Activated CD8-positive, alpha-beta T cell treated with anti-CD3 and anti-CD28 coated beads for 36 hours (primary cell): ENCODE data around the gene PRKCZ. TPM values are rescaled to one million over a fixed set of nuclear protein-coding genes. Genes with fewer than 3 reads are reported as not detected.

Experiments
- ATAC-seq: fragments of 200-7000 bp; cut with Tn5 transposase; one replicate; pipeline ENCODE4 v1.10.0; 2021; ENCODE audit warnings: mild to moderate bottlenecking, moderate library complexity
- CTCF ChIA-PET: fragments of 350-600 bp; sonication (Branson Sonifier 250); formaldehyde crosslinking; loops from one replicate; lab custom pipeline; 2021; ENCODE audit warnings: antibody characterized with exemption; lab: Charles Lee
- POLR2A ChIA-PET: fragments of 350-600 bp; sonication (Branson Sonifier 250); formaldehyde crosslinking; loops from one replicate; lab custom pipeline; 2021; ENCODE audit warnings: antibody characterized with exemption; lab: Charles Lee
- DNase-seq: peaks from one replicate; pipeline ENCODE4 v3.0.0-alpha.2; 2020
- H3K27ac Mint-ChIP-seq: one replicate; pipeline ENCODE4 v1.8.0; 2021; ENCODE audit warnings: mild to moderate bottlenecking, mixed read lengths
- H3K27me3 Mint-ChIP-seq: one replicate; pipeline ENCODE4 v1.8.0; 2021; ENCODE audit warnings: mixed read lengths
- H3K36me3 Mint-ChIP-seq: one replicate; pipeline ENCODE4 v1.8.0; 2021; ENCODE audit warnings: low read depth, mixed read lengths
- H3K4me1 Mint-ChIP-seq: one replicate; pipeline ENCODE4 v1.8.0; 2021; ENCODE audit warnings: low read depth, mixed read lengths
- H3K4me3 Mint-ChIP-seq: one replicate; pipeline ENCODE4 v1.8.0; 2021; ENCODE audit warnings: mild to moderate bottlenecking, moderate library complexity, mixed read lengths
- H3K9me3 Mint-ChIP-seq: one replicate; pipeline ENCODE4 v1.8.0; 2021; ENCODE audit warnings: mixed read lengths
- CTCF ChIP-seq: fragments of 200-600 bp; IDR thresholded peaks from one replicate; pipeline ENCODE4 v1.8.0; 2022; ENCODE audit warnings: antibody characterized with exemption, mild to moderate bottlenecking
- intact Hi-C: fragments of 100-400 bp; cut with micrococcal nuclease; formaldehyde crosslinking; loops from one replicate; pipeline ENCODE4 v1.10.0; 2022
- total RNA-seq, 2 experiments: library from RNA; stranded (reverse); gene quantifications; one replicate each; pipeline ENCODE4 v1.2.3, GENCODE V29; 2021

Gene PRKCZ
- total RNA-seq, 2 experiments from 2014 or later: 15.4 to 15.7 TPM

DNA sequence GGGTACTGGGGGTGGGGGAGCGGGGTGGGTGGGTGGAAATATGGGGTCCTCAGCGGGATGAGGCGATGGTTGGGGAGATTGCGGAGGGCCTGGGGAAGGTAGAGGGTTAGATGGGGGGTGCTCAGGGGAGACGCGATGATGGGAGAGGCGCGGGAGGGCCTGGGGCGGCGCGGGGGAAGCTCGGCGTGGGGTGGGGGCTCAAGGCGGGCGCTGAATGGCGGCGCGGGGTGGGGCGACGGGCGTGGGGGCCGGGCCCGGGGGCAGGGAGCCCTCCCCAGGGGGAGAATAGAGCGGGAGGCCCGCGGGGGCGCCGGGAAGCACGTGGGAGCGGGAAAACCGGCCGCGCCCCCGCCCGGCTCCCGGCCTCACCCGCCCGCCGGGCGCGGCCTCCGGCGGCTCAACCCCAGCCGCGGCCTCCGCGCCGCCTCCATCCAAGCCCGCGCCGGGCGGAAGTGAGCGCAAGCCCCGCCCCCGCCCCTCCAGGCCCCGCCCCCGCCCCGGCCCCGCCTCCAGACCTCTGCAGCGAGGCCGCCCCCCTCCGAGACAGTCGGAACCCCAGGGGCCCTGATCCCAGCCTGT is 144.2 kb downstream of the PRKCZ start, which contains the start of gene FAAP20:
Gene FAAP20, minus strand, starts transcription at position 454 of the 579 bp plus-strand sequence. Its CDS starts 23 bp downstream, at position 431.
- Mint-ChIP-seq H3K27ac (peak within 1 kb of the TSS; percentile 96), H3K4me1 (peaks cover 31% of the 10 kb centered on the region), H3K27me3 (no peaks in the 10 kb centered on the region), H3K4me3 (peak within 1 kb of the TSS; percentile 83), H3K9me3 (no peaks in the 10 kb centered on the region), H3K36me3 (peaks cover 3% of the 10 kb centered on the region)
- TF ChIP-seq CTCF: no peak
- peak; percentile 73 for DNase-seq
- intact Hi-C loops: loop anchor here (5.0 kb wide), 1 partner anchor 383 kb away; no protein-coding TSS in a partner anchor
- ChIA-PET POLR2A (interaction anchor here (0.7 to 3.8 kb wide), 10 partner anchors 8 to 199 kb away, joined by 3 to 19 read pairs (median 4); partner anchors contain the start of gene SKI), CTCF (interaction anchor here (0.7 to 12.9 kb wide), 46 partner anchors 10 to 593 kb away, joined by 3 to 239 read pairs (median 4); partner anchors contain the start of genes MORN1 and RER1)
- ATAC-seq: peak; percentile 52

- TF ChIP-seq CTCF: peak; percentile 97
- Mint-ChIP-seq H3K27ac (peak overlapping the region; percentile 96), H3K27me3 (no peaks in the 10 kb centered on the region), H3K4me3 (peak overlapping the region; percentile 83), H3K4me1 (peaks cover 33% of the 10 kb centered on the region), H3K9me3 (no peaks in the 10 kb centered on the region), H3K36me3 (peaks cover 3% of the 10 kb centered on the region)
- peak; percentile 69 for ATAC-seq
- ChIA-PET POLR2A (interaction anchor here (0.7 to 3.8 kb wide), 12 partner anchors 8 to 198 kb away, joined by 3 to 19 read pairs (median 4); partner anchors contain the start of gene SKI), CTCF (interaction anchor here (0.7 to 12.9 kb wide), 47 partner anchors 9 to 592 kb away, joined by 3 to 239 read pairs (median 4); partner anchors contain the start of genes MORN1 and RER1)
- intact Hi-C loops: loop anchor here (5.0 kb wide), 2 partner anchors 187 to 382 kb away; no protein-coding TSS in a partner anchor
- DNase-seq: peak; percentile 93
These were observed 144.9 kb downstream of the PRKCZ start for GRCh38 chr1:2194898-2195673.

DNA sequence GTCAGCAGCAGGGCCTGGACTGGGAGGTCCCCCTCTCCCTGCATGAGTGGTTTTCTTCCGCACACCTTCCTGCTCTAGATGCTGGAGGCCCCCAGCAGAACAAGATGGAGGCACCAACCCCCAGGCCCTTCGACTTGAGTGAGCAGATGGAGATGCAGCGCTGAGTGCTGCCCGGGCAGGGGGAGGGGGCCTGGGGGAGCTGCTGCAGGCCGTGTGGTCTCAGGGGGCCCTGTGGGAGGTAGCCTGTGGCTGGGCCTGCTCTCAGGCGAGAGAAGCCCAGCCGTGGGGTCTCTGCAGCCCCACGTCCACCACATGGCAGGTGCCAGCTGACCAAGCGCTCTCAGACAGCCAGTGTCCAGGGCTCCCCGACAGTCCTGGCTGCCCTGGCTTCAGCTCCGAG is 145.6 kb downstream of the PRKCZ start:
- H3K36me3 Mint-ChIP-seq: peaks cover 3% of the 10 kb centered on the region
- intact Hi-C loops: loop anchor here (5.0 kb wide), 1 partner anchor 187 kb away; no protein-coding TSS in a partner anchor
- no peaks in the 10 kb centered on the region for H3K9me3 Mint-ChIP-seq
- no peak for TF ChIP-seq CTCF
- H3K4me1 Mint-ChIP-seq: peaks cover 33% of the 10 kb centered on the region
- H3K27me3 Mint-ChIP-seq: no peaks in the 10 kb centered on the region
- POLR2A ChIA-PET: interaction anchor here (0.9 to 3.8 kb wide), 5 partner anchors 33 to 186 kb away, joined by 3 to 19 read pairs (median 6); partner anchors contain the start of gene SKI
- CTCF ChIA-PET: interaction anchor here (0.9 to 12.9 kb wide), 17 partner anchors 21 to 329 kb away, joined by 3 to 239 read pairs (median 8); partner anchors contain the start of genes MORN1 and RER1
- DNase-seq: no peak
- H3K27ac Mint-ChIP-seq: peak overlapping the region; percentile 96
- no peak overlapping the region for H3K4me3 Mint-ChIP-seq
- no peak for ATAC-seq

DNA sequence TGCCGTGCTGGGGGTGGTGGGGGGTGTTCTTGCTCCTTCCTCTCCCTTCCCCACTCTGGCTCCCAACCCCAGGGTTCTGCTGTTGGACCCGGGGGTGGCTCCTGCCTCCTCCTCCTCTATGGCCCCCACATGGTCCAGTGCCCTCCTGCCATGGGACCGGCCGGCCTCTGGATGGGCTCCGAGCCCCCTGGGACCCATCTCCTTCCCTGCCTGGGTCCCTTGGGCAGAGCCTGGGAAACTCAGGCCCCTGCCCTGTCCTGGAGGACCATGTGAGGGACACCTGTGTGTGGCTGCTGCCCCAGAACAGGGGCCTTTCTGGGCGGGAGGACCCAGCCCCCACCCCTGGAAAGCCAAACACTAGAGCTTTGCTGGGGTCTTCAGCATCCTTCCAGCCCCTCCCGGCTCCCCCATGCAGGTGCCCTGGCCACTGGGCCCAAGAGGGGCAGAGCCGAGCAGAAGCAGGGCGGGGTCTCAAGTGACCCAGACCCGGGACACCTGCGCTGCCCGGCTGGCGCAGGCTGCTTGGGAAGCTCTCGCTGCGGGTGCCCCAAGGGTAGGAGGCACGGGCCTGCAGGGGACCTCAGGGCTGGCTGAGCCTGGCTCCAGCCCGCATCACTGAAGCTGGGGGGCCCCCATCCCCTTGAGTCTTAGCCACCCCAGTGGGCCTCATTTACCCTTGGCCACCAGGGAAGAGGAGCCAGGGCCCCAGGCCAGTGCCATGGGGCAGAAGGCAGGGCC is 146.9 kb downstream of the PRKCZ start:
- Mint-ChIP-seq H3K9me3 (no peaks in the 10 kb centered on the region), H3K27ac (no peak overlapping the region), H3K4me1 (peaks cover 27% of the 10 kb centered on the region), H3K4me3 (no peak overlapping the region), H3K36me3 (peaks cover 2% of the 10 kb centered on the region), H3K27me3 (no peaks in the 10 kb centered on the region)
- no peak for TF ChIP-seq CTCF
- ATAC-seq: no peak
- ChIA-PET POLR2A (interaction anchor here (0.6 to 3.8 kb wide), 3 partner anchors 32 to 266 kb away, joined by 3 to 19 read pairs (median 3); partner anchors contain the start of gene SKI), CTCF (interaction anchor here (0.7 to 12.9 kb wide), 4 partner anchors 33 to 194 kb away, joined by 3 to 239 read pairs (median 20); partner anchors contain the start of genes MORN1 and RER1)
- intact Hi-C loops: loop anchor here (5.0 kb wide), 1 partner anchor 185 kb away; no protein-coding TSS in a partner anchor
- no peak for DNase-seq
